H9 (cell line): Measurements from ENCODE around the gene SURF2. TPM values are rescaled to one million over a fixed set of nuclear protein-coding genes. Genes with fewer than 3 reads are reported as not detected.

Source experiments
- DNase-seq: peaks from one replicate; pipeline ENCODE4 v3.0.0-alpha.2; 2017
- H2AFZ ChIP-seq: one replicate; pipeline ENCODE4 v1.6.1; 2013; ENCODE audit warnings: mild to moderate bottlenecking, low read length, control low read depth, moderate library complexity
- H2AK5ac ChIP-seq: 2 replicates; pipeline ENCODE4 v1.6.1; 2013; ENCODE audit warnings: low read length, control low read depth, mixed read lengths; ENCODE audit not compliant: insufficient read length
- H2BK120ac ChIP-seq: one replicate; pipeline ENCODE4 v1.6.1; 2013; ENCODE audit warnings: low read depth, mild to moderate bottlenecking, low read length, control low read depth, inconsistent platforms; ENCODE audit not compliant: poor library complexity, severe bottlenecking
- H2BK12ac ChIP-seq: 2 replicates; pipeline ENCODE4 v1.6.1; 2013; ENCODE audit warnings: low read length, control low read depth, mixed read lengths, low read depth; ENCODE audit not compliant: insufficient read length
- H2BK15ac ChIP-seq: 2 replicates; pipeline ENCODE4 v1.6.1; 2013; ENCODE audit warnings: low read depth, low read length, control low read depth
- H2BK20ac ChIP-seq: one replicate; pipeline ENCODE4 v1.6.1; 2013; ENCODE audit warnings: low read depth, mild to moderate bottlenecking, low read length, control low read depth, inconsistent platforms; ENCODE audit not compliant: poor library complexity, severe bottlenecking
- H2BK5ac ChIP-seq: 2 replicates; pipeline ENCODE4 v1.6.1; 2013; ENCODE audit warnings: low read length, control low read depth, mixed read lengths; ENCODE audit not compliant: insufficient read length
- H3K14ac ChIP-seq: 2 replicates; pipeline ENCODE4 v1.6.1; 2013; ENCODE audit warnings: low read length, control low read depth; ENCODE audit not compliant: insufficient read depth
- H3K18ac ChIP-seq: 2 replicates; pipeline ENCODE4 v1.6.1; 2013; ENCODE audit warnings: low read depth, mild to moderate bottlenecking, mixed read lengths, low read length, control low read depth; ENCODE audit not compliant: insufficient read length
- H3K23ac ChIP-seq: 2 replicates; pipeline ENCODE4 v1.6.1; 2013; ENCODE audit warnings: low read length, control low read depth, mixed read lengths, low read depth; ENCODE audit not compliant: insufficient read length
- H3K23me2 ChIP-seq: 2 replicates; pipeline ENCODE4 v1.6.1; 2013; ENCODE audit warnings: low read depth, mild to moderate bottlenecking, mixed read lengths, low read length, control low read depth; ENCODE audit not compliant: insufficient read length, poor library complexity, severe bottlenecking
- H3K27ac ChIP-seq: 2 replicates; pipeline ENCODE4 v1.5.1; 2013; ENCODE audit warnings: low read length, control low read depth, mixed read lengths, low read depth; ENCODE audit not compliant: insufficient read length
- H3K27me3 ChIP-seq: 2 replicates; pipeline ENCODE4 v1.6.1; 2013; ENCODE audit warnings: low read length, control low read depth, inconsistent platforms; ENCODE audit not compliant: insufficient read depth
- H3K4ac ChIP-seq: 2 replicates; pipeline ENCODE4 v1.6.1; 2013; ENCODE audit warnings: low read depth, mild to moderate bottlenecking, control low read depth, inconsistent platforms, low read length, moderate library complexity
- H3K4me1 ChIP-seq: 2 replicates; pipeline ENCODE4 v1.6.1; 2013; ENCODE audit warnings: low read length, control low read depth, inconsistent platforms; ENCODE audit not compliant: insufficient read depth
- H3K4me2 ChIP-seq: 2 replicates; pipeline ENCODE4 v1.6.1; 2013; ENCODE audit warnings: low read length, control low read depth, mixed read lengths; ENCODE audit not compliant: insufficient read length, insufficient read depth
- H3K56ac ChIP-seq: 2 replicates; pipeline ENCODE4 v1.6.1; 2013; ENCODE audit warnings: low read depth, mild to moderate bottlenecking, mixed read lengths, low read length, control low read depth; ENCODE audit not compliant: insufficient read length
- H3K79me1 ChIP-seq: 2 replicates; pipeline ENCODE4 v1.6.1; 2013; ENCODE audit warnings: low read depth, mild to moderate bottlenecking, moderate library complexity, low read length, control low read depth, inconsistent platforms; ENCODE audit not compliant: insufficient read depth, poor library complexity, severe bottlenecking
- H3K79me2 ChIP-seq: 2 replicates; pipeline ENCODE4 v1.6.1; 2013; ENCODE audit warnings: low read length, control low read depth, inconsistent platforms; ENCODE audit not compliant: insufficient read depth
- H3K9ac ChIP-seq: 2 replicates; pipeline ENCODE4 v1.6.1; 2013; ENCODE audit warnings: low read length, control low read depth, mixed read lengths; ENCODE audit not compliant: insufficient read length; ENCODE audit errors: extremely low read depth
- H3K9me3 ChIP-seq: one replicate; pipeline ENCODE4 v1.6.1; 2013; ENCODE audit warnings: low read depth, low read length, inconsistent platforms; ENCODE audit not compliant: control insufficient read depth
- H3T11ph ChIP-seq: one replicate; pipeline ENCODE4 v1.6.1; 2013; ENCODE audit warnings: mild to moderate bottlenecking, low read length, control low read depth, inconsistent platforms
- H4K20me1 ChIP-seq: one replicate; pipeline ENCODE4 v1.6.1; 2013; ENCODE audit not compliant: control insufficient read depth, insufficient read length, insufficient read depth
- H4K5ac ChIP-seq: 2 replicates; pipeline ENCODE4 v1.6.1; 2013; ENCODE audit warnings: low read depth, mild to moderate bottlenecking, mixed read lengths, low read length, control low read depth; ENCODE audit not compliant: insufficient read length
- H4K8ac ChIP-seq: replicated peaks from 2 replicates; pipeline ENCODE4 v1.6.1; 2013; ENCODE audit warnings: low read length, control low read depth, mixed read lengths, low read depth; ENCODE audit not compliant: insufficient read length
- H4K91ac ChIP-seq: 2 replicates; pipeline ENCODE4 v1.6.1; 2013; ENCODE audit warnings: low read depth, mild to moderate bottlenecking, moderate library complexity, mixed read lengths, low read length, control low read depth; ENCODE audit not compliant: insufficient read length
- H3K27ac Mint-ChIP-seq, 3 experiments: 2 replicates in 2 of 3; 3 replicates in 1 of 3; pipeline ENCODE4 v1.8.0; 2020 to 2021; ENCODE audit warnings: mixed read lengths in 3 of 3, mild to moderate bottlenecking in 1 of 3, moderate library complexity in 1 of 3
- H3K27me3 Mint-ChIP-seq: 2 replicates; pipeline ENCODE4 v1.8.0; 2021; ENCODE audit warnings: low read depth, mild to moderate bottlenecking, moderate library complexity, mixed read lengths
- H3K36me3 Mint-ChIP-seq, 3 experiments: 2 replicates in 2 of 3; 3 replicates in 1 of 3; pipeline ENCODE4 v1.8.0; 2020 to 2021; ENCODE audit warnings: low read depth in 3 of 3, mixed read lengths in 3 of 3; ENCODE audit not compliant: insufficient read depth in 1 of 3
- H3K4me1 Mint-ChIP-seq, 2 experiments: 2 replicates each; pipeline ENCODE4 v1.8.0; 2020; ENCODE audit warnings: mixed read lengths in 2 of 2
- H3K4me3 Mint-ChIP-seq, 2 experiments: 2 replicates in 1 of 2; 3 replicates in 1 of 2; pipeline ENCODE4 v1.8.0; 2020 to 2021; ENCODE audit warnings: mild to moderate bottlenecking in 2 of 2, mixed read lengths in 2 of 2, moderate library complexity in 1 of 2
- H3K9me3 Mint-ChIP-seq, 2 experiments: 2 replicates in 1 of 2; 3 replicates in 1 of 2; pipeline ENCODE4 v1.8.0; 2020; ENCODE audit warnings: mild to moderate bottlenecking in 2 of 2, mixed read lengths in 2 of 2, moderate library complexity in 1 of 2
- WGBS: extraction: QIAGEN DNeasy Blood & Tissue Kit; methylation state at CpG from one replicate; pipeline ENCODE4 v1.1.7; 2013; ENCODE audit warnings: missing lambda C conversion rate, low lambda C conversion rate, mixed read lengths; ENCODE audit not compliant: insufficient read length; ENCODE audit errors: extremely low coverage; 5-methylcytosine and 5-hydroxymethylcytosine counted together
- total RNA-seq: library from RNA; stranded (reverse); gene quantifications from 2 replicates; pipeline ENCODE4 v1.2.1, GENCODE V29; 2021
- TF ChIP-seq, protein P1 (sequence below): fragments of 200-600 bp; sonication (generic); conservative IDR thresholded peaks from 3 replicates; pipeline ENCODE4 v1.8.0; 2021; ENCODE audit warnings: antibody characterized with exemption, mild to moderate bottlenecking

SURF2 gene
- total RNA-seq, 1 experiment from 2014 or later = 44.4 TPM

DNA sequence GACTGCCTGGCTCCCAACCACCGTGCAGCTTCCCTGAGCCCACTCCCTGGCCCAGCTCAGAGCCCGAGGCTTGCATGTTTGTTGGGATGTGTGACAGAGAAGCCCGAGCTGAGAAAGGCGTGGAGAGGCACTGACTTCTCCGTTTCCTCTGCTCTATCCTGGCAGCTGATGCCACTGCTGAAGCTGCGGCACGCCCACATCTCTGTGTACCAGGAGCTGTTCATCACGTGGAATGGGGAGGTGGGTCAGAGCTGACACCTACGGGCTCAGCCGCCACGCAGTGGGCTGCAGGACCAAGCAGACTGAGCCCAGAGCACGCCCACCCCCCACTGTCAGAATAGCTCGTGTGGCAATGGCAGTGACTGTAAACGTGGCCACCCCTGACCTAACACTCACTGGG, 29.1 kb downstream of the SURF2 start:
- Histone ChIP-seq H4K8ac (no peak overlapping the region), H3K23ac (no peak overlapping the region), H2BK20ac (no peak overlapping the region), H3K4me2 (no peak overlapping the region), H3K18ac (no peak overlapping the region), H3K79me2 (no peaks in the 10 kb centered on the region), H2BK120ac (no peak overlapping the region), H3K23me2 (no peaks in the 10 kb centered on the region), H2BK12ac (no peak overlapping the region), H3K14ac (no peak overlapping the region), H2BK5ac (no peak overlapping the region), H3K4ac (no peak overlapping the region), H2AK5ac (no peak overlapping the region), H3T11ph (no peak overlapping the region), H3K4me1 (no peaks in the 10 kb centered on the region), H4K91ac (no peak overlapping the region), H3K56ac (no peak overlapping the region), H2AFZ (no peak overlapping the region), H4K5ac (no peak overlapping the region), H3K79me1 (no peaks in the 10 kb centered on the region), H2BK15ac (no peak overlapping the region), H3K27ac (no peak overlapping the region), H3K9ac (no peak overlapping the region), H3K9me3 (no peaks in the 10 kb centered on the region), H3K27me3 (no peaks in the 10 kb centered on the region), H4K20me1 (peaks cover 3% of the 10 kb centered on the region)
- no peak for DNase-seq
- Mint-ChIP-seq H3K9me3 (peaks cover 3 to 9% of the 10 kb centered on the region in 2 experiments; a peak in 4 of 5 replicates), H3K27me3 (peaks cover 16% of the 10 kb centered on the region), H3K27ac (no peak overlapping the region), H3K4me1 (no peaks in the 10 kb centered on the region), H3K4me3 (no peak overlapping the region), H3K36me3 (no peaks in the 10 kb centered on the region)
- TF ChIP-seq, protein P1, sequence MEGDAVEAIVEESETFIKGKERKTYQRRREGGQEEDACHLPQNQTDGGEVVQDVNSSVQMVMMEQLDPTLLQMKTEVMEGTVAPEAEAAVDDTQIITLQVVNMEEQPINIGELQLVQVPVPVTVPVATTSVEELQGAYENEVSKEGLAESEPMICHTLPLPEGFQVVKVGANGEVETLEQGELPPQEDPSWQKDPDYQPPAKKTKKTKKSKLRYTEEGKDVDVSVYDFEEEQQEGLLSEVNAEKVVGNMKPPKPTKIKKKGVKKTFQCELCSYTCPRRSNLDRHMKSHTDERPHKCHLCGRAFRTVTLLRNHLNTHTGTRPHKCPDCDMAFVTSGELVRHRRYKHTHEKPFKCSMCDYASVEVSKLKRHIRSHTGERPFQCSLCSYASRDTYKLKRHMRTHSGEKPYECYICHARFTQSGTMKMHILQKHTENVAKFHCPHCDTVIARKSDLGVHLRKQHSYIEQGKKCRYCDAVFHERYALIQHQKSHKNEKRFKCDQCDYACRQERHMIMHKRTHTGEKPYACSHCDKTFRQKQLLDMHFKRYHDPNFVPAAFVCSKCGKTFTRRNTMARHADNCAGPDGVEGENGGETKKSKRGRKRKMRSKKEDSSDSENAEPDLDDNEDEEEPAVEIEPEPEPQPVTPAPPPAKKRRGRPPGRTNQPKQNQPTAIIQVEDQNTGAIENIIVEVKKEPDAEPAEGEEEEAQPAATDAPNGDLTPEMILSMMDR = no peak
- WGBS = no CpG with 5 or more reads among the region's 14 CpGs
